GM23248 (cell line): ENCODE data around the gene CNTLN.

Experiments
- EZH2 ChIP-seq: fragments of 200-600 bp; sonication (generic); IDR thresholded peaks from 2 replicates; pipeline ENCODE4 v1.6.1; 2018; ENCODE audit warnings: antibody characterized with exemption, mild to moderate bottlenecking; ENCODE audit not compliant: insufficient read depth, poor library complexity, severe bottlenecking
- EZH2phosphoT487 ChIP-seq: fragments of 200-600 bp; sonication (generic); IDR thresholded peaks from 2 replicates; pipeline ENCODE4 v1.6.1; 2018; ENCODE audit warnings: antibody characterized with exemption, moderate library complexity, mild to moderate bottlenecking, low read depth; ENCODE audit not compliant: insufficient read depth

DNA sequence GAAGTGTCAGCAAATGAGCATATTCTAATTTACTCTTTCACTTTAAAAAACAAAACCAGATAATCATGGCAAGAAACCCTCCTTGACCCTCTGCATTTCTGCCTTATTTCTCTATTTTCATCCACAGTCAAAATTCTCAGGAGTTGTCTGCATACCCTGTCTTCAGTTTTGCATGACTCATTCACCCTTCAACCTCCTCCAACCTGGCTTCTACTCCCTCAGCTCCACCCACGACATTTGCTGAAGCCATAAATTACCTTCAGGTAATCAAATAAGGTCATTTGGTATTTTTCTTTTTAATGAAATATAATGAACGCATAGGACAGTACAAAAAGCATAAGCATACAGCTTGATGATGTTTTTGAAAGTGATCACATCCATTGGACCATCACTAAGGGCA is 416.2 kb downstream of the CNTLN start:
- TF ChIP-seq EZH2 = no peak
- no peak for TF ChIP-seq EZH2phosphoT487
